Measurements from ENCODE around the gene SEC14L5.

The SEC14L5 gene

DNA sequence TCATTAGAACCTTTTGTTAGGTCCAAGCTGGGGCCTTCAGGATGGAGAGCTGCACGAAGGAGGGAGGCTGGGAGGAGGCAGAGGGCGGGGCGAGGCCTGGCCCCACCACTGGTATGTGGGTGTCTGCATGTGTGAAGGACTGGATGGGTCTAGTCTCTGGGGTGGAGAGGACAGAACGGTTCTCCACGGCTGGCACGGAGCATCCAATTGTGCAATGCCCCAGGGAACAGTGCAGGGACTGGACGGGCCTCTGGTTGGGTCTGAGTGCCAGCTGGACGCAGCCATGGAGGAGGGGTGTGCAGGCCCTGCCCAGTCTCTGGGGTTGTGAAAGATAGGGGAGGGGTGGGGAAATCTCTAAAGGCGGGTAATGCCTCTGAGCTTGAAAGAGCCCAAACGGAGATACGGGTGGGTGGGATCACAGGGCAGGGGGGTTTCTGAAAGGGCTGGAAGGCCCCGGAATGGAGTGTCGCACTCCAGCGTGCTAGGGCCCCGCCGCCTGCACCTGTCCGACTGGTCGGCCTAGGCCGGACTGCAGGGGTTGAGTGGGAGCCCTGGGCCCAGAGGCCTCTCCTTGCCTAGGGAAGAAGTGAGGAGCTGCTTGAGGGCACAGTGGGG, 22.8 kb upstream of the SEC14L5 start:
- DNase-seq (ENCODE audit: low spot score), result no peak
- TF ChIP-seq CTCF (IDR thresholded peaks at IDR 0.05; ENCODE audit: extremely low read depth, insufficient read depth, missing control alignments), result no peak
- in situ Hi-C loops (cut with MboI; ENCODE audit: low pct_unique_long_range_greater_than_20kb, low sequenced_read_pairs, unreplicated experiment), result no loop called here

DNA sequence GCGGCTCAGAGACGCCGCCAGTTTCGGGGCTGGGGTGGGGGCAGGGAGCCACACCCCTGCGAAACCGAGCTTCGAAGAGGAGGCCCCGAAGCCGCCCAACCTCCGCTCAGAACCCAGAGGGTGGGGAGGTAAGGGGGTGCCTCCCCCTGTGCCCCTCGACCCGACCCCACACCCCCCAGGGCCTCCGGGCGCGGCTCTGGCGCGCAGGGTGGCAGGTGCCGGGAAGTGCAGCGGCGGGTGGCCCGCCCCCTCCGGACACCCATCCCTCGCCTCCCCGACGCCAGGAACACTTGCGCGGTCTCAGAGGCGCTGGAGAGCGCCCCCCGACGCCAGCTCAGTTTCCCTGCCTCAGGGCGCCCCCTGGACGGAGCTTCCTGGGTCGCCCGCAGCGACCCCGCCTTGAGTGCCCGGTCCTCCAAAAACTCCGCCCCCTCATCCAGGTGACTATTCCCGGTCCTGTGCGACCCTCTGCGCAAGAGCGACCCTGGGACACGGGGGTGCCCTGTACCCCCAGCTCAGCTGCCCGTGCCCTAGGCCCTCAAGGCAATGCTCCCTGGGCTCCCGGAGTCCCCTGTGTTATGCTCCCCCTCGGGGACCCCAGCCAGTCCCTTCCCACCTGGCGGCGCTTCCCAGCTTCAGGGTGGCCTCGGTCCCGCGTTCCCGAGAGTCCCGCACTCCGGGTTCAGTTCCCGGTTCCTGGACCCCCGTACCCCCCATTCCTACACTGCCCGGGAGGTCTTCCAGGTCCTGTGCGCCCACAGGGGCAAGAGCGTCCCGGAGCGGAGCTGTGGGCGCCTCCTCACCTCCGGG, 21.7 kb upstream of the SEC14L5 start:
- TF ChIP-seq CTCF (IDR thresholded peaks at IDR 0.05; ENCODE audit: extremely low read depth, insufficient read depth, missing control alignments), result peak; percentile 23
- in situ Hi-C loops (cut with MboI; ENCODE audit: low pct_unique_long_range_greater_than_20kb, low sequenced_read_pairs, unreplicated experiment), result no loop called here
- peak; percentile 55 for DNase-seq (ENCODE audit: low spot score)

- no peak for TF ChIP-seq CTCF (IDR thresholded peaks at IDR 0.05; ENCODE audit: extremely low read depth, insufficient read depth, missing control alignments)
- in situ Hi-C loops (cut with MboI; ENCODE audit: low pct_unique_long_range_greater_than_20kb, low sequenced_read_pairs, unreplicated experiment), result no loop called here
- DNase-seq (ENCODE audit: low spot score), result peak; percentile 91
Observed at GRCh38 chr16:4936991-4937781, 20.9 kb upstream of the SEC14L5 start, which contains the start of gene PPL. PPL (minus strand) TSS chr16:4937148; CDS start chr16:4937045, 103 bp downstream.

DNA sequence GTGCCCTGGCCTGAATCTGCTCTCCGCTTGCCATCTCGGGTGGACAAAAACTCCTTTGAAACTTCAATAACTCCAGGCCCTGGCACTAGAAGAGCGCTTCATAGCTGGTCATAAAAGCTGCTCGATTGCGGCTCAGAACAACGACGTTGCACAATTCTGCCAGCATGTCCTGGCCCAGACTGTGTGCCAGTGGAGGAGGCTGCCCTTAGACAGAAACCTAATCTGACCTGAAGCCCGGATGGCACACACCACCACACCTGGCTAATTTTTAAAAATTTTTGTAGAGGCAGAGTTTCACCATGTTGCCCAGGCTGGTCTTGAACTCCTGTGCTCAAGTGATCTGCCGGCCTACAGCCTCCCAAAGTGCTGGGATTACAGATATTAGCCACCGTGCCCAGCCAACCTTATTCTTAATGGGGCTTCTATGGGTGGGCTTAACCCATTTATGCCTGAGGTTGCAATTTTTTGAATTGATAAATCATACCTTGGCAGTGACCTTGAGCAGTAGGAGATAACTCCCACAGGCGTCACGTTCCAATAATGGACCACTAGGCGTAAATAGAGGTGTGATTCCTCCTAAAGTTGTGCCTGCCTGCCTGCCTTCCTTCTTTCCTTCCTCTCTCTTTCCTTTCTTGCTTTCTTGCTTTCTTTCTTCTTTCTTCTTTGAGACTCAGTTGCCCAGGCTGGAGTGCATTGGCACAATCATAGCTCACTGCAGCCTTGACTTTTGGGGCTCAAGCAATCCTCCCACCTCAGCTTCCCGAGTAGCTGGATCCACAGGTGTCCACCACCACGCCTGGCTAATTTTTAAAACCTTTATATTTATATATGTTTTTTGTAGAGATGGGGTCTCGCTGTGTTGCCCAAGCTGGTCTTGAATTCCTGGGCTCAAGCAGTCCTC, 20.1 kb upstream of the SEC14L5 start:
- in situ Hi-C loops (cut with MboI; ENCODE audit: low pct_unique_long_range_greater_than_20kb, low sequenced_read_pairs, unreplicated experiment), result no loop called here
- TF ChIP-seq CTCF (IDR thresholded peaks at IDR 0.05; ENCODE audit: extremely low read depth, insufficient read depth, missing control alignments), result no peak

DNA sequence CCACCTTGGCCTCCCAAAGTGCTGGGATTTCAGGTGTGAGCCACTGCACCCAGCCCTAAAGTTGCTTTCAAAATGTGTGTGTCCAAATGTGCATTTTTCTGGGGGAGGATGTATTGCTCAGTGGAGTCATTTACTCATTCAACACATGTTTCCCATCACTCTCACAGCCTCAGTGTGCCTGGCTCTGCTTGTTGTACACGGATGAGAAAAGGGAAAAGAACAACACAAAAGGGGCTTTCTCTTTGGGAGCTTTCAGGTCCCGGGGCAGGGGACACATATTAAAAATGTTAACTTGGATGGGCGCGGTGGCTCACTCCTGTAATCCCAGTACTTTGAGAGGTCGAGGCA, 19.5 kb upstream of the SEC14L5 start:
- in situ Hi-C loops (cut with MboI; ENCODE audit: low pct_unique_long_range_greater_than_20kb, low sequenced_read_pairs, unreplicated experiment), result no loop called here
- DNase-seq (ENCODE audit: low spot score), result no peak
- no peak for TF ChIP-seq CTCF (IDR thresholded peaks at IDR 0.05; ENCODE audit: extremely low read depth, insufficient read depth, missing control alignments)

More for the DNA sequence above, 20.1 kb upstream of the SEC14L5 start:
- no peak for DNase-seq (ENCODE audit: low spot score)

DNA sequence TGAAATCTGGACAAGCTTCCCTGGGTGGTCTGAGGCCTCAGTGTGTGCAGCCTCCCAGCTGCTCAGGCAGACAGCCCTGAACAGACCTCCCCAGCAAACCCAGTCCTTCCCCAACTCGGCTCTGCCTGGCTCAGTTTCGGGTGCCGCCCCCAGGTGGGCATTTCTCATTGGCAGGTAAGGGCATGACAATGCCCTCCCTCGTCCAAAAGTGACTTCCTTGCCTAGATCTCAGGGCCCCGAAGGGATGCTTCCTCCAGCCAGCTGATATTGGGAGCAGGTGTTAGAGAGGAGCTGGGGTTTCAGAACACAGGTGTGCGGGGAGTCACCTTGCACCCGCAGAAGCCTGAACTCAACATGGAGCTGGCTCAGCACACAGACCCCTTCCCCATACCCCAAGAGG, 17.4 kb upstream of the SEC14L5 start:
- in situ Hi-C loops (cut with MboI; ENCODE audit: low pct_unique_long_range_greater_than_20kb, low sequenced_read_pairs, unreplicated experiment), result no loop called here
- no peak for DNase-seq (ENCODE audit: low spot score)
- TF ChIP-seq CTCF (IDR thresholded peaks at IDR 0.05; ENCODE audit: extremely low read depth, insufficient read depth, missing control alignments), result no peak
